Measurements from ENCODE around the gene NTNG2.

NTNG2 gene

DNA sequence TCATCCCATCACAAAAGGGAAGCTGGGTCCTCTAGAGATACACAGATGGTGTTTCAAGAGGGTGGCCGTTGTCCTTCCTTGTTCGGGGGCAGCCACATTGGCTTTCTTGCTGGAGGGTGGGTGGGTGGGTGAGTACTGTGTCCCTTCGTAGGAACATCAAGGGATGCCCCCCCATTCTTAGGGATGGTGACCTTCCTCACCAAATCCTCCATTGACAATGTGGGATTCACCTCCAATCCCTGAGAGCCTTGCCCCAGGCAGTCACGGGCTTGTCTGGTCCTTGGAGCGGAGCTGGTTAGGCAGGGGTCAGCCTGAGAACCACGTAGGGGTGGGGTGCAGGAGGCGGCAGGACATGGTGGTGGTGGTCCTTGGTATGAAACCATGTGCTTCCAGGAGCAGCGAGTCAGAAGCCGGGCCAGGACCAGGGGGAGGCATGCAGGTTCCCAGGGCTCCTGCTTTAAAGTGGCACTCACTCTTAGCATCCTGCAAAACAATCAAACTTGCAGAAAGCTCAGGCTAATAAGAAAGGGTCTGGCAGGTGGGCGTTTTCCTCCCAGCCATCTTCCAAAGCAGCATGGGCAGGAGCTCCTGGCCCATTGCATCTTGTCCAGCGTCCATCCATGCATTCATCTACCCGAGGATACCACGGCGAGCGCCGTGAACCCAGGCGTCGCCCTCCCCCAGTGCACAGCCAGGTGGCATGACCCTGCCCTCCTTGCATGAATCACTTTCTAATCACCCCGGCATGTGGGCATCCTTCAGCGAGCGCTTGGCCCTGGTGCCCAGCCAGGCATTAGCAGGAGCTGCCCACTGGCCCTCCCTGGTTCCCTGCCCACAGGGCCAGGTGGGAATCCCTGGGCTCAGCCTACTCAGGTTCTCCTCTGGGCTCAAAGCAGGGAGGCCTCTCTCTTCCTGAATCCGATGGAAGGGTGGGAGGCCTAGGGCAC is 76.4 kb downstream of the NTNG2 start:
- no peak for DNase-seq

DNA sequence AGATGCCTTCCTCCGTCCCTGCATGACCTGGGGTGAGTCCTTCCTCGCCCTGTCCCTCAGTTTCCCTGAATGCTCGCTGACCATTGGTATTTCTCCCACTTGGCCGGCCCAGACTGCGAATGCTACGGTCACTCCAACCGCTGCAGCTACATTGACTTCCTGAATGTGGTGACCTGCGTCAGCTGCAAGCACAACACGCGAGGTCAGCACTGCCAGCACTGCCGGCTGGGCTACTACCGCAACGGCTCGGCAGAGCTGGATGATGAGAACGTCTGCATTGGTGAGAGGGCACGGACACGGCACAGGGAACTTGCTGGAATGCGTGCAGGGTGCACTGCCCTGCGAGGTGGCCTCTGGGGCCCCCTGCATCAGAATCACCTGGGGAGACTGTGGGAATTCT is 77.1 kb downstream of the NTNG2 start:
- DNase-seq: no peak

DNA sequence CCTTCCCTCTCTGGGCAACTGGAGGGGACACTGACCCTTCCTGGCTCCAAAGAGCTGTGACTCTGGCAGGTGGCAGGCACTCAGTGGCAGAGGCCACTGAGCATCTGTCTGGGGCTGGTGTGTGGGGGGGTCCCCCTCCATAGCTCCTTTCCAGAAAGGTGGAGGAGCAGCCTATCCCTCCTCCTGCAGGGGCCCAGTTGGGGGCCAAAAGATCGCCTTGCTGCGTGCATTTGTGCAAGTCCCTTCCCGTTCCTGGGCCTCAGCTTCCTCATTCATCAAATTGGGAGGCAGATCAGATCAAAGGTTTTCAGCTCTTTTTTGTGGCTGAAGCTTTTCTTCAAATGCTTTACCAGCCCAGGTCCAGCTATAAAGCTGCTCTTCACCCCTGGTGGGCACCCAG is 77.7 kb downstream of the NTNG2 start:
- DNase-seq: no peak

DNA sequence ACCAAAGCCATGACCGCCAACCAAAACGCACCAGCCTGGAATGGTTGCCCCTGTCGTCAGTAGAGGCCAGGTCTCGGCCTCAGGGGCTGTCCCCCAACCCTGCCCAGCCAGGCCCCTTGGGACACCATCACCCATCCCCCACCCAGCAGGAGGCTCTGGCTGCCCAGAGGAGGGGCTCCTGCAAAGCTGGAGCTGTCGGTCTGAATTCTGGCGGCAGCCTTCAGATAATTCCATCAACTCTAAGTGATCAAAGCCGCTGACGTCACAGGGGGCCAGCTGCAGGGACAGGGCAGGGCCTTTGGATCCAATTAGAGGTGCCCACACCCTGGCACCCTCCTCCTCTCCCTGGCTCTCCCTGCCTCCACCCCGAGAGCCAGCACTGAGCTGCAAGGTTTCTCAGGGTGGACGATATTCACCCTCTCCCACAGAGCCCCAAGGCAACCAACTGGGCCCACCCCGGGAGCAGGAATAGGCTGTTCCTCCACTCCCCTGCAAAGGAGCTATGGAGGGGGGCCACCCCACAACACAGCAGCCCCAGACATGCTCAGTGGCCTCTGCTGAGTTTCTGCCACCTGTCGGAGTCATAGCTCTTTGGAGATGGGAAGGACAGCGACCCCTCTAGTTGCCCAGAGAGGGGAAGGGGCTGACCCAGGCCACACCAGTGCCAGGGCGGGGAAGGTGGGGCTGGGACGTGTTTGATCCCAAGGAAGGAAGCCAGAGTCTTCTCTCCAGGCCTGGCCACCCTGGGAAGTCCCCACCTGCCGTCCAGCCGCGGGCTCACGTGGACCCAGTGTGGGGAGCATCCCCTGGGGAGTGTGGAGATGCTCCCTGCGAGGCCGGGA is 78.4 kb downstream of the NTNG2 start:
- DNase-seq: no peak

DNA sequence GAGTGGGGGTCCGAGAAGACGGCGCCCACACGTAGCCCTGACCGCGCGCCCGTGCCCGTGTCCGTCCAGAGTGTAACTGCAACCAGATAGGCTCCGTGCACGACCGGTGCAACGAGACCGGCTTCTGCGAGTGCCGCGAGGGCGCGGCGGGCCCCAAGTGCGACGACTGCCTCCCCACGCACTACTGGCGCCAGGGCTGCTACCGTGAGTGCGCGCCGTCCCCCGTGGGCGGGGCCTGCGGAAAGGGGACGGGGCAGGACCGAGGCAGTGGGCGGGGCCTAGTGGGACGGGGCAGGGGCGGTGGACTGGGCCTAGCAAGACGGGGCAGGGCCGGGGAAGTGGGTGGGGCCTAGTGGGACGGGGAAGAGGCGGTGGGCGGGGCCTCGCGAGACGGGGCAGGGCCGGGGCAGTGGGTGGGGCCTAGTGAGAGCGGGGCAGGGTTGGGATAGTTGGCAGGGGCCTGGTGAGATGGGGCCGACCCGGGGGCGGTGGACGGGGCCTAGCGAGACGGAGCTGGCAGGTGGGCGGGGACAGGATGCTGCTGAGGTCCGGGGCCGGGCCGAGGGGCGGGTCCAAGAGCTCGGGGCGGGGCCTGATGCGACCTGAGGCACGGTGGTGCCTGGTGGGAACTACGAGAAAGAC is 79.1 kb downstream of the NTNG2 start:
- peak; percentile 99 for DNase-seq

DNA sequence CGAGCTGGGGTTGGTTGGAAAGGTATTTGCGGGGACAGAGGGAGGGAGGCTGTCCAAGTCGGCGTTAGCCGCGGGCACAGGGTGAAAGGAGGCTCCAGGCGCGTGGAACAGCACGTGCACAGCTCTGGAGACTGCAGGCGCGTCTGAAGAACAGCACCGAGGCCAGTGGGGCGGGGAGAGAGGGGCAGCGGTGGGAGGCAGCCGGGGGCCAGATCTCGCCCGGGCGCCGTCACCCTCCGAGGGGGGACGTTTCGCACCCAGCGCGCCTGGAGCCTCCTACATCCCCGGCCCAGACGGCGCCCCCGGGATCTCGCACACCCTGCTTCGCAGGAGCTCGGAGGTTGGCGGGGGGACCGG is 79.6 kb downstream of the NTNG2 start:
- DNase-seq: no peak

DNA sequence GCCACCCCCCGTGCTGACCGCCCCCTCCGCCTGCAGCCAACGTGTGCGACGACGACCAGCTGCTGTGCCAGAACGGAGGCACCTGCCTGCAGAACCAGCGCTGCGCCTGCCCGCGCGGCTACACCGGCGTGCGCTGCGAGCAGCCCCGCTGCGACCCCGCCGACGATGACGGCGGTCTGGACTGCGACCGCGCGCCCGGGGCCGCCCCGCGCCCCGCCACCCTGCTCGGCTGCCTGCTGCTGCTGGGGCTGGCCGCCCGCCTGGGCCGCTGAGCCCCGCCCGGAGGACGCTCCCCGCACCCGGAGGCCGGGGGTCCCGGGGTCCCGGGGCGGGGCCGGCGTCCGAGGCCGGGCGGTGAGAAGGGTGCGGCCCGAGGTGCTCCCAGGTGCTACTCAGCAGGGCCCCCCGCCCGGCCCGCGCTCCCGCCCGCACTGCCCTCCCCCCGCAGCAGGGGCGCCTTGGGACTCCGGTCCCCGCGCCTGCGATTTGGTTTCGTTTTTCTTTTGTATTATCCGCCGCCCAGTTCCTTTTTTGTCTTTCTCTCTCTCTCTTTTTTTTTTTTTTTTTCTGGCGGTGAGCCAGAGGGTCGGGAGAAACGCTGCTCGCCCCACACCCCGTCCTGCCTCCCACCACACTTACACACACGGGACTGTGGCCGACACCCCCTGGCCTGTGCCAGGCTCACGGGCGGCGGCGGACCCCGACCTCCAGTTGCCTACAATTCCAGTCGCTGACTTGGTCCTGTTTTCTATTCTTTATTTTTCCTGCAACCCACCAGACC is 80.2 kb downstream of the NTNG2 start:
- peak; percentile 46 for DNase-seq

DNA sequence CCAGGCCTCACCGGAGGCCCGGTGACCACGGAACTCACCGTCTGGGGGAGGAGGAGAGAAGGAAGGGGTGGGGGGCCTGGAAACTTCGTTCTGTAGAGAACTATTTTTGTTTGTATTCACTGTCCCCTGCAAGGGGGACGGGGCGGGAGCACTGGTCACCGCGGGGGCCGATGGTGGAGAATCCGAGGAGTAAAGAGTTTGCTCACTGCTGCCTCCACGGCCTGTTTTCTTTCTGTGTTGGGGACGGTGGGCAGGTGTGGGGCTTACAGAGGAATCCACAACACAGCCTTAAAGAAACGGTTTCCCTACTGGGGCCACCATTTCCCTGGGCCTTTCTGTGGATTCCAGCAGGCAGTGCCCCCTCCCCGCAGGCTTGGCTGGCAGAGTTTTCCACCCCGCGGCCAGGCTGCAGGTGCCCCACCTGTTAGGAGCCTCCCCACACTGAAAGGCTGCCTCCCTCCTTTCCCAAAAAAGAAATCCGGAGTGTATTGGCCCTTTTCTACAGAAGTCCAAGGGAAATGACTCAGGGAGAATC is 80.8 kb downstream of the NTNG2 start:
- no peak for DNase-seq

DNA sequence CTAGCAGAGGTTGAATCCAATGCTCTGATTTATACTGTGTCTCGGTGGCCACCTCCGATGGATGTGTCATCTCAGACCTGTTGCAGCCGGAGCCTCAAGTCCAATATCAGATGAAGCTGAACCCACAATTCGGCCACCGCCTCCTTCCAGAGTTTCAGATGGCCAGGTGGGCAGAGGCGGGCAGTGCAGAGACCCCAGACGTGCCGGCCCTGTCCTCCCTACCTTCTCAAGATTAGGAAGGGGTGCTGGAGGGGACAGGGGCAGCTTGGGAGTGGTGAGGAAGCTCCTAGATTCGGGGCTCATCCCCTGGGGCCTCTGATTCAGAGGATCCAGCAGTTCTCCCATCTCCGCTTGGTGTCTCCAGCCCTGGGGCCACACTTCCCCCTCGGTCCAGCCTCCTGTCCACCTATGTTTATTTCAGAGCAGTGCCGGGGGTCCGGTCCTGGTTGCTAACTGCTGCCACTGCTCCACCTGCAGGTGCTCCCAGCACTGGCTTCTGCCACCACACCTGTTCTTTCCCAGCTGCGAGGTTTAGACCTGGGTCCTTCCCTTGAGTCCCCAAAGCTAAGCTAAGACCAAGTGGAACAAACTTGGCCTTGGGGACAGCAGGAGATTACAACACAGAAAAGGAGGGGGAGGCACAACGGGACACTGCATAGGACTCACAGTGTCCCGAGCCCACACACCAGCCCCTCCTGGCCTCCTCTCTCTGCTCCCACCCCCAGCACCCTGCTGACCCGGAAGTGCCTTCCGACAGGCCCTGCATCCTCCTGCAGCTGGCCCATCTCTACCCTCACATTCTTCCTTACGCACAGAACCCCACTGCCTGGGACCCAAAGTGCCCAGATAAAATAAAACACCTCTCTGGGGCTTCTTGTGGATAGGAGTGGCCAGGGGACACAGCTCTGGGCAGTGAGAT is 81.6 kb downstream of the NTNG2 start:
- DNase-seq: no peak

DNA sequence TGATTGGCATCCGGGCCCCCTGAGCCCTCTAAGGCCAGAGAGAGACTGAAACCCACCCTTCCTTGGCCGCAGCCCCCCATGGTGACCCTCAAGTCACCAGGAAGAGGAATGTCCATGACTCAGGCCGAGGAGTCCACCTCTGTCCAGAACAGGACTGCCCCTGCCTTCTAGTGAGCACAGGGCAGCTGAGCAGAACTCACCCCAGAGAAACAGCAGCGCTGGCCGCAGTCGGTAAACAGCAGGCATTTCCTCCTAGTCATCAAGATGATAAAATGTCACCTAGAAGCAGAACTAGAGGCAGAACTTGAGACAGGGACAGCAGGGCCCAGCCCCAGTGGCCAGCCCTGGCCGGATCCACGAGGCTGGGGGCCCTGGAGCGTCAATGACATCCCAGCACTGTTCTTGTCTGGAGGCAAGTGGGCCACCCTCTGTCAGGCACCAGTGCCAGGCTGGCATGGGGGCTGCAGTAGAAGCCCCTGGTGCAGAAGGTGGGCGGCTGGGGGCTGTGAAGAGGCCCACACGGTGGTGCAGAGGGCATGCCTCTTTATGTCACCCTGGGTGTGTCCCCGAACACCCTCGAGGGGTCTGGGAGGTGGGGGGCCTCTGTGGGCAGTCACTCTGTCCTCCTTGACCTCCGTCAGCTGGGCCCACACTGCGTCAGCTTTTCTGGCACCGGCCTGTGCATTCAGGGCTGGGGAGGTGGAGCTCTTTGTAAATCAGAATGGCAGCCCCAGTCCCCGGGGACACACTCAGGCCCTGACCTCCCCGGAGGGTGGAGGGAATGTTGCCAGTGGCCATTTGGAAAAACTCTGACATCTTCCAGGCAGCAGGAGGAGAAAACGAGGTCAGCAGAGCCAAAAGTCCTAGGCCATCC is 83.0 kb downstream of the NTNG2 start:
- DNase-seq: no peak

DNA sequence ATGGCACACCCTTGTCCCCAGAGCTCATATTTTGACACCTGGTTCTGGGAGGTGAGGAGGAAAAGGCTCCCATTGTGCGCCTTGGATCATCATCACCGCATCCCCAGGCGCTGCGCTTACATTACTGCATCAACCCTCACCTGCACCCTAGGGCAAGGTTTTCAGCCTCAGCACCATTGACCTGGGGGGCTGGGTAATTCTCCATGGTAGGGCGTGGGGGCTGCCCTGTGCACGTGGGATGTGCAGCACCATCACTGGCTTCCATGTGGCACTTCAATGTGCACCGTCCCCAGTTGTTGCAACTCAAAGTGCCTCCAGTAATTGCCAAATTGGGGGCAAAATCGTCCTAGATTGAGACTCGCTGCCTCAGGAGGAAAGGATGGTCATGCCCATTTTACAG is 83.6 kb downstream of the NTNG2 start:
- no peak for DNase-seq

DNA sequence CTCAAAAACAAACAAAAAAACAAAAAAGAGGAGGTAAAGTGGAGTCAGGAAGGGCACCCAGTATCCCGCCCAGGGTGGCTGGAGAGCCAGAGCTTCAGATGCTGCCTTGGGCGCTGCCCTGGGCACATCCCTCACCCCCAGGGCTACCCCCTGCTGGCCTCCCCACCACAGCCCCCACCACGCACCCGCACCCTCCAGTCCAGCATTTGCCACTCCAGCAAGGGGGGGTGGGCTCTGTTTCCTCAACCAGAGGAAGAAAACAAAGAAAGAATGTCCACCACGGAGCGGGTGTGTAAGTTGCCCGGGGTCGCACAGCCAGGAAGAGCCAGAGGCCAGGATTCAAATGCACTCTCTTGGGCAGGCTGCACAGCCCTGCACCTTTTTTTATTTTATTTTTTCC is 86.1 kb downstream of the NTNG2 start:
- no peak for DNase-seq

DNA sequence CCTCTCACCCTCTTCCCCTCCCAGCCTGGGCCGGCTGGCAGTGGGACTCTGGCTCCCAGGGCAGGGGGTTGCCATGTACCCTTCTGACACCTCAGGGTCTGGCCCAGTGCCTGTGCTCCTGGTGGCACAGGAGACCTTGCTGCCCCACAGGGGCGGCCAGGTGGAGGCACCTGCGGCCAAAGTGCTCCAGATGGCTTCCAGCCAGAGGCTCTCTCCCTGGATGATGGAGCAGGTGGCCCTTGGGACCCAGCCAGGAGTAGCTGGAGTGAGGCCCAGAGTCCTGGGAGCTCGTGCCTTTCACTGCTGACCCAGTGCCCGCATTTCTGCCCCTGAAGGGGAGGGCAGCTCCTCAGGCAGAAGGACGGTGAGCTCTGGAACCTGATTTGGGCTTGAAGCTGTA is 87.3 kb downstream of the NTNG2 start:
- DNase-seq: peak; percentile 90

DNA sequence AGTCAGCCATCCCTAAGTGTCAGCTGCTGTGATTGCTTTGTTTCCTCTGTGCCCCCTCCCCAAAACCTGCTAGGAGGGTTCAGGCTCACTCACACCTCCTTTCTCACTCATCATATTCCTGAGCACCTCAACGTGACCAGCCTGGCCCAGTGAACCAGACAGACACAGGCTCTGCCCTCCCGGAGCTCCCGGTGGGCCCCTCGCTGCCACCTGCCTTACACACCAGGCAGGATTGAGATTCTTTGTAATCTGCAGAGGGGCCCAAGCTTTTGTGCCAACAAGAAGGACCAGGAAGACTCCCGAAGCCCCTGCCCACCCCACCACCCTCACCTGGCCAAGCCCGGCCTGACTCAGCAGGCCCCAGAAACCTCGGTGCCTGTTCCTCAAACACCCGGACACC is 87.8 kb downstream of the NTNG2 start:
- DNase-seq: no peak

DNA sequence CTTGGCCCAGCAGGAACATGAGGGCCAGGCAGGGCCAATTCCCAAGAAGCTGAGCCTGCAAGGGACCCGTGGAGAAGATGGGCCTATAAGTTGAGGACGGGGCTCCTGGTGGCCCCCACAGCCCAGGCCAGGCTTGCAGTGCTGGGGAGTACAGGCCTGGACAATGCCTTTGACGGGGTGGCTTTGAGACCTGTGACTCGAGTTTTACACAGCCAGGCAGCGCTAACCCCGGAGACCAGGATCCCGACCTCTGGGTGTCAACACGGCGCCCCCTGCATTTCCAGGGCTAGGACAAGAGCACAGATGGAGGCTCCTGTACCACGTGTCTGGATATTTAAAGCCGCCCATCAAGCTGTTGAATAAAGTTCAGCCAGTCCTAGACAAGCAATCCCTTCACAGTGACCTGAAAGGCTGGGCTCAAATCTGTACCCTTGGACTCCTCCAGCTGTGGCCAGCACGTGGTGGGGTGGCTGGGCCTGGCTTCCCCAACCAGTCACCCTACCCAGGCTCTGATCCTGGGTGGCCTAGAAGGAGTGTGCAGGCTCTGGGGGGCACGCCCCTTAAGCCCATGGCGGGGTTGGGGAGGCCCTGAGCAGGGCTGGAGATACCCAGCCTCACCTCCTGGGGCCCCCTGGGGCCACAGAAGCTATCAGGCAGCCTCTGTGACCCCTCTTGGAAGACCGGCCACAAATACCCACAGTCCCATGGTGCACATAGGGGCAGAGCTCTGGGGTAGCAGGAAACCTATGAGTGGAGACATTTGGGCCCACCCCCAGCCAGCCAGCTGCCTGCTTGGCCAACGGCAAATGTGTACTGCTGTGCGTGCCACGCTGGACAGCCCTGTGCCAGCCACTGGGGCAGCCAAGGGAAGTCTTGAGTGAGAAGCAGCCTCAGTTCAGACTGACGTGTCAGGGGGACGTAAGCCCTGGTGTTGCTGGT is 88.7 kb downstream of the NTNG2 start:
- no peak for DNase-seq

DNA sequence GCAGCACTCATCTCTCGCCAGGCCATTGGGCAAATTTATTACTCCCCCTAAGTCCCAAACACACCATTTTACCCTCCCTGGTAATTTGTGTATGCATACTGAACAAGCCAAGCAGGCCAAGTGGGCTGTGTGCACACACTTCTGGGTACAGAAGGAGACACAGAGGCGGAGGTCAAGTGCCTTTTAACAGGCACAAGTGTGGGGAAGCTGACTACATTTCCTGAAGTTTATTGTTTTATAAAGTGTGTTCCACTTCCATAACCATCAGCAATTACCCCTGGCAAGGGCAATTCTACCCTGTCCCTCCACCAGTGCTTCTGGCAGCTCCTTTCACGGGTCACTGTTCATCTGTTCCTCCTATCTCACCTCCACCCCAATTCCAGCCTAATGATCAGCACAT is 99.0 kb downstream of the NTNG2 start:
- DNase-seq: no peak

DNA sequence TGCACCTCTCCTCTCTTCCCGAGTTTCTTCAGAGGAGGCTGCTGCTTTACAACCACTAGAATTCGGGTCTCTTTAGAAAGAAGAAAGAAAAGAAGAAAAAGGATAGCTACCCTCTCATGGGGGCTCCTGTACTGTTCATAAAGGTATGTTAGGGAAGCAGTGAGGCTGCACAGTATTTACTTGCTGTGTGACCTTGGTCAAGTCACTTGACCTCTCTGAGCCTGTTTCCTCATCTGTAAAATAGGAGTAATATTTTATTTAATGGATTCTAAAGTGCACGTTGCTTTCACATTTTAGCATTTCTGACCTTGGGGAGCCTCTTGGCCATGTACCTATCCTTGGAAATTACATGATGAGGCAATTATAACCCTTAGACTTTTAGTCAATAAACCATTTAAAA is 104.2 kb downstream of the NTNG2 start:
- no peak for DNase-seq

DNA sequence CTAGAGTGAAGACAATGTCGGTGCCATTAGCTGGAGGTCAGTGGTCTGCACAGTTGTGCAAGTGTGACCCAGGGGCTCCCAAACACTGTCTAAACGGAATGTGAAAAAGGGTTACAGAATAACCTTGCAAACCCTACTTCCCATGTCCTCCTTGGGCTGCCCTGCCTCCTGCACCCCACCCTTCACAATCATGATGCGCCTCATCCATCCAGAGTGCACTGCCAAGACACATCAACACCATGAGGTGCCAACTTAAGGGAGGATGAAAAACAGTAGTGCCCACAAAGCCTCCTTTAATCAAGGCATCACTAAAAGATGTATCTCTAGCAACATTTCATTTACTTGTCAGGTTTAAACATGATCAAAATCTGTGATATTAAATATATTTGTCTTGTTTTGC is 105.8 kb downstream of the NTNG2 start:
- no peak for DNase-seq

DNA sequence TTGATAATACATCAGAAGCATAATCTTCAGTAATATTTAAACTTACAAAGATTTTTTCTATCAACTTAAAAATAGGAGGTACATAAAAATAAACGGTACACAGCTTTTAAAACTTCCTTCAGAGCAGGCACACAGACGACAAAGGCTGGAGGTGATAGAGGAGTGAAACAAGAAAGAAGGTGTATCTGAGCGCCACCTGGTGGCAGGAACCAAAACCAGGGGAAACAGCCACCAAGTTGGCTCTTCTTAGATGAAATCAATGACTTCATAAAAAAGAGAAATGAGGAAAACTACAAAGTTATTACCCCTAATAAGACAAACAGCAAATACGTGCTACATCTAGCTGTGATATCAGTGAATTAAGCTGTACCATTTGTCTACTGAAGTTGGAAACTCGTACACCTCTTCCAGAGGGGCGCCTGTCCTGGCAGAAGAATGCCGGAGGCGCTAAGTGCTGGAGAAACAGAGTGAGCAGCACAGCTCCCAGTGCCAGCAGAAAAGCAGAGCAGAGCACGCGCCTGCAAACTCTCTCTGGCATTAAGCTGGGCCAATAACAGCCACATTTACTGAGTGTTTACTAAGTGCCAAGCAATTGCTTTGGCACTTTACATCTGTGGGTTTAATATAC is 107.0 kb downstream of the NTNG2 start:
- peak; percentile 64 for DNase-seq
